Activated CD8-positive, alpha-beta memory T cell treated with anti-CD3 and anti-CD28 coated beads for 36 hours (primary cell): ENCODE data around the gene TTC22. TPM values are rescaled to one million over a fixed set of nuclear protein-coding genes. Genes with fewer than 3 reads are reported as not detected.
"Not testable (repeated sequence)": the region's sequence is repeated elsewhere in the genome, so short reads cannot be mapped to it uniquely, and the experiment has no call there.

Source experiments
- CTCF ChIA-PET: fragments of 350-600 bp; sonication (Branson Sonifier 250); formaldehyde crosslinking; loops from one replicate; lab custom pipeline; 2021; ENCODE audit warnings: antibody characterized with exemption; lab: Charles Lee
- POLR2A ChIA-PET: fragments of 350-600 bp; sonication (Branson Sonifier 250); formaldehyde crosslinking; loops from one replicate; lab custom pipeline; 2021; ENCODE audit warnings: antibody characterized with exemption; lab: Charles Lee
- total RNA-seq, 2 experiments: library from RNA; stranded (reverse); gene quantifications; one replicate each; pipeline ENCODE4 v1.2.3, GENCODE V29; 2021

Gene TTC22
- total RNA-seq, 2 experiments from 2014 or later: 1.6 to 2.1 TPM

DNA sequence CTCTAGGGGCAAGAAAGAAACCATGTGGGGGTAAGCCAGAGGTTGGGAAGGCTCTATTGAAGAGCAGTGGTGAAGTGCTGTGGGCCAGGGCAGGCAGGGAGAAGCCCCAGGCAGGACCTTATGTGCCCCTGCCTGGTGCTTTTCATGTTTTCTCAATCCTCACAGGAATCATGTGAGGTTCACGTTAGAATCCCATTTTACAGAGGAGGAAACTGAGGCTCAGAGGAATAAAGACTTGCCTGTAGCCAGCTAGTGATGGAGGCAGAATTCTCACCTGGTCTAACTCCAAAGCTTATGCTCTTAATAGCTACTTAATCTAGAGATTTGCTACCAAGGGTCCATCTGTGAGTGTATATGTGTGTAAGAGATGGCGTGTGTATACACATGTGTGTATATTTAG lies 4.2 kb downstream of the TTC22 start:
- POLR2A ChIA-PET: no interaction called here
- CTCF ChIA-PET: interaction anchor here (1.6 kb wide), 1 partner anchor 13 kb away, joined by 6 read pairs; no protein-coding TSS in a partner anchor

DNA sequence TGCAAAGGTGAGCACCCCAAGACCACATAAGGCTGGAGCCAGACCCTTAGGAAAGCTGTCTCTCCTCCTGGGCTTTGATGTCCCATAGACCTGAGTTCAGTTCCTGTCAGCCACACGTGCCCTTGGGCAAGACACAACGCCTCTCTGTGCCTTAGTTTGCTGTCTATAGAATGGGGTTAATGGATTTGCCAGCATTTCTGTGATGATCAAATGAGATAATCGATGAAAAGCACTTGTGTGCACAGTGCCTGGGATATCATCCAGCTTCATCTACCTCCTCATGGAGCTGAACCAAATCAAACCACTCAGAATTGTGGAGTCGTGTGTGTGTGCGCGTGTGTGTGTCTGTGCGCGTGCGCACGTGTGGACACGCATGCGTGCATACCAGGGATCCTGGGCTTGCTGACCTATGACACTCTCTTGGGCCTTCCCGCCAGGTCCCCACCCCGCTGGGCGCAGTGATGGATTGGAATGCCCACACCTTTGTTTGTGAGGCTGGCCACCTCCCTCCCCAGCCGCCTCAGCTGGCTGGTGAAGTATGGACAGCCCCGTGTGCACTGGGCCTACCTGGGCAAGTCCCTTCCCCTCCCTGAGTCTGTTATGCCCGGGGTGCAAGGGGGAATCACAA lies 5.2 kb downstream of the TTC22 start:
- POLR2A ChIA-PET: no interaction called here

DNA sequence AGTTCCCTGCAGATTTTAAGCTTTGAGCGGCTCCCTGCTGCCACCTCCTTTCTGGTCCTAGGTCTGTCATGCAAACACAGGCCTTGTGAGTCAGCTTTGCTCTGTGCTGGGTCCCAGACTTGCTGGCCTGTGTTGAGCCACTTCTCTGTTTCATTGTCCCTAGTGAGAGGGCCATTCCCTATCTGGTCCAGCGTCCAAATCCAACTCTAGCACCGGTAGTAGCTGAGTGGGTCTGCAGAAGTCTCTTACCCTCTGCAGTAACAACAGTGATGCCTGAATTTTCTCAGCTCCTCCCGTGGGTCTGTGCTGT lies 5.8 kb downstream of the TTC22 start:
- ChIA-PET POLR2A (no interaction called here), CTCF (interaction anchor here (0.6 to 1.9 kb wide), 4 partner anchors 12 to 124 kb away, joined by 3 to 6 read pairs (median 4); no protein-coding TSS in a partner anchor)

More for the DNA sequence above, 5.2 kb downstream of the TTC22 start:
- CTCF ChIA-PET: interaction anchor here (0.6 to 1.9 kb wide), 4 partner anchors 11 to 125 kb away, joined by 3 to 6 read pairs (median 4); no protein-coding TSS in a partner anchor

DNA sequence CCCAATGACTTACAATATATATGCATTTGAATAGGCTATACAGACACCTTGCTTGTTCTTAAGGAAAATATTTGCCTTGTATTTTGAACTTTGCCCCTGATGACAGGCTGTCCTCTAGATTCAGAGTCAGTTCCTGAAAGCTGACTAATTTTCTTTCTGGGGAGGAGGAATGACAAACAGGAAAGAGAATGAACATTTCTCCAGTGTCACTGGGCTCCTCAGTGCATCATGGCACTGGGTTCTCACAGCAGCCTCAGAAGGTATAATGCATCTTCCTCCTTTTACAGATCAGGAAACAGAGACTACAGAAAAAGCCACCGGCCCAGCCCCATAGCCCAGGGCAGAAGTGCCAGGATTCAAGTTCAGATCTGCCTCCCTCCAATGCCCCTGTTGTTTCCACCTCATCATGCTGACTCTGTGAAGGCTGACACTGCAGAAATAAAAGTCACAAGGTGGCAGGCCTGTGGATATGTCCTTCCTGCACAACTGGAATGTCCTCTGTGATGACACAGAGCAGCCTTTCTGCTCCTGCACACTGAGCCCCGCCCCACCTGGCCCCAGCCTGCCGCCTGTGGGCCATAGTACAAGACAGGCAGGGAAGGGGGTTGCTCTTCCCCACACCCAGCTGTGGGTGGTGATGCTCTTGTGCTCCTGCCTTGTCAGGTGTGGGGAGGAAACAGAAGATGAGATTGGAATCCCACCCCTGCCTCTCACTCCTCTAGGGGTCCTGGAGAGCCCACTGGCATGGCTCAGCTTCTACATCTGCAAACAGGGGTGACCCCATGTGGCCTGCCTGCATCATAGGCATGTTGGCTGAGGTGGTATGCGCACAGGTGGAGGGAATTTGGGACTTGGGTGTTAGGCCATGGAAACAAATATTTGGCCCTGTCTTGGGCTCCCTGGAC lies 6.4 kb downstream of the TTC22 start:
- ChIA-PET CTCF (interaction anchor here (0.6 to 1.9 kb wide), 3 partner anchors 13 to 124 kb away, joined by 3 to 4 read pairs (median 3); no protein-coding TSS in a partner anchor), POLR2A (no interaction called here)

DNA sequence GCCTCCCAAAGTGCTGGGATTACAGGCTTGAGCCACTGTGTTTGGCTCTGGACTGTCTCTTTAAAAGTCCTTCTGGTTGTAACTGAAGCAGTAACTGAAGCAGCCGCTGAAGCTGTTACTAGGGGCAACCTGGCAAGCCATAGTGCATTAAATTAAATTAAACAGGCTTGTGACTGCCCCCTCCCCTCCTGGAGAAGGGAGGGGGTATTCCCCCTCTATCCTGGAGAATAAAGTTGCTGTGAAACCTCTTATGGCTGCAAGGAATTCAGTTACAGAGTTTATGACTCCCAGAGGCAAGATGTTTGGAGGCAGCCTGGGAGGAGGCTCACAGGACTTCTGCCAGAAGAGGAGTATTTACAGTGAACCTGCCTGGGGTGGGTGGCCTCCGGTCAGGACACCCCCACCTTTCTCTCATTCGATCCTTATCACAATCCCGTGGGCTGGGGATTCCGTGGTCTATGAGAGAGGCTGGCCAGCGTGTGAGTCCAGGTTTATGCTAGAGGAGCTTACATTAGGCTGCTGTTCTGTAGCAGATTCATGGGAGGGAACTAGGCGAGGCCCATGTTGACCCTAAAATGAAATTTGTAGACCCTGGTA lies 8.3 kb downstream of the TTC22 start:
- ChIA-PET POLR2A (no interaction called here), CTCF (interaction anchor here (0.7 to 2.6 kb wide), 4 partner anchors 8 to 118 kb away, joined by 3 to 17 read pairs (median 5); partner anchors contain the start of gene TTC22)

DNA sequence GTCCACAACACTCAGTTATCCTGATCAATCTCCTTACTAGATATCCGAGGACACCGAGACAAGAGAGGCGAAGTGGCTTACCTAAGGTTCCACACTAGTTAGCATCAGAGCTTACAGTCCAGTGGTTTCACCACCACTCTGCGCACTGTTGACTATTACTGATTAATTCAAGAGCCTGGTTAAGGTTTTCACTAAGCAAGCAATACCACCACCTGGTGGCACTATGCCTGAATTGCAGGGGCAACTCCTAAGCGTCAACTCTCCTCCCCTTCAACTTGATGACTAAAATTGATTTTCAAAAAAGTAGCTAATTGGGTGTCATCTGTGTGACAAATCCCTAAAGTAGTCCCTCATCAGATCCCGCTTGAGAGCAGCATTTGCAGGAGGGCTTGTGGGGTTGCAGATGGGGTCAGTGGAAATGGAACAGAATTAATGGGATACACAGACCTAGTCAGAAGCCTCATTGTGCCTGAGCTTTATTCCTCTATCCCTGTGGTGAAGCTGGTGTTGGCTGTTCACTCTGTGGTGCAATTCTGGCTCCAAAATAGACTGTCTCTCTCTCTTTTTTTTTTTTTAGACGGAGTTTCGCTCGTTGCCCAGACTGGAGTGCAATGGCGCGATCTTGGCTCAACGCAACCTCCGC lies 9.1 kb downstream of the TTC22 start:
- CTCF ChIA-PET: interaction anchor here (0.7 to 2.6 kb wide), 9 partner anchors 9 to 120 kb away, joined by 3 to 17 read pairs (median 4); partner anchors contain the start of gene TTC22
- POLR2A ChIA-PET: no interaction called here

DNA sequence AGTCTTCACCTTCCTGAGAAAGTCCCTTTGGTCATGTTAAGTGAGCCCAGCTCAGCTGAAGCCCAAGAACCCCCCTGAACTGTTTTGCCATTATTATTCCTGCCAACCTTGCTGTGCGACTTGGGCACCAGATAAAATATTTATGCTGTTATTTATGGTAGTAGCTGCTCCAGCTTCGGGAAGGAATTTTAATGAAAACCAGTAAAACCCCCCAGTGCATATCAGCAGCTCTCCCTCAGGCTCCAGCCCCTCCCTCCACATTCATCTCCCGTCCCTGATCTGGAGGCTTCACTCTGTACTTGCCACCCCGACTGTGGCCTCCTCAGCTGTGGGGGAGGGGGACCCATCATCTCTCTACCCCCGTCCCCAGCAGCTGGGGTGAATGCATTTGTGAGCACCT lies 12.7 kb downstream of the TTC22 start:
- ChIA-PET CTCF (no interaction called here), POLR2A (no interaction called here)

DNA sequence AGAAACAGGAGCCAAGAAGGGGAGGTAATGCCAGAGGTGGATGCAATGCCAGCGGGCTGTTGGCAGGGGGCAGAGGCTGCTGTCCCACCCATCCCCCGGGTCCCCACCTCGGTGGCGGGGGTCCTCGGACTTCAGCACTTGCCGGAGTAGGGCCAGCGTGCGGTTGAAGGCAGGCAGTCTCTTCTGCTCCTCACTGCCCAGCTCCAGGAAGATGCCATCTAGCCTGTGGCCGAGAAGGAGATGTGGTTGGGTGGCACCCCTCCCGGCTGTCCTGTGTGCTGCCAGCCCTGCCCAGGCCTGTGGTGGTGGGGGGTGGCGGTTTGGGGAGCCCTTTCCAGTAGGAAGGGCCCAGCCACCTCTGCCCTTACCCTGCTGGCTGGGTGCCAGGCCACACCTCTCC lies 13.5 kb downstream of the TTC22 start:
- ChIA-PET POLR2A (no interaction called here), CTCF (no interaction called here)

DNA sequence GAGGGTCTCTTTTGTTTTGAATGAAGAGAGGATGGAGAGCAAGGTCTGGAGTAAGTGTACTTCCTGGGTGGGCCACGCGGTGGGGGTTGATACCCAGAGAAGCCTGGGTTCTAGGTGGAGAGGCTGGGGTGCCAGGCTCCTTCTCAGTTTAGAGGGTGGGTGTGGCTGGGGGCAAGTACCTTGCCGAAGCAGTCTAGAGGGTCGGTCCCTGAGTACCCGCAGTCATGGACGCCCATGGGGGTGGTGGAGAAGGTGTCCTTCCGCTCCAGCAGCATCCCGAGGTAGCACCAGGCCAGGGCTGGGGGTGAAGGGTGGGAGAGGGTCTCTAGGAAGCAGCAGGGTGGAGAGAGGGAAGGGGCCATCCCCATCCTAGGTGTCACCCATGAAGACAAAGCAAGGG lies 14.3 kb downstream of the TTC22 start:
- POLR2A ChIA-PET: no interaction called here

DNA sequence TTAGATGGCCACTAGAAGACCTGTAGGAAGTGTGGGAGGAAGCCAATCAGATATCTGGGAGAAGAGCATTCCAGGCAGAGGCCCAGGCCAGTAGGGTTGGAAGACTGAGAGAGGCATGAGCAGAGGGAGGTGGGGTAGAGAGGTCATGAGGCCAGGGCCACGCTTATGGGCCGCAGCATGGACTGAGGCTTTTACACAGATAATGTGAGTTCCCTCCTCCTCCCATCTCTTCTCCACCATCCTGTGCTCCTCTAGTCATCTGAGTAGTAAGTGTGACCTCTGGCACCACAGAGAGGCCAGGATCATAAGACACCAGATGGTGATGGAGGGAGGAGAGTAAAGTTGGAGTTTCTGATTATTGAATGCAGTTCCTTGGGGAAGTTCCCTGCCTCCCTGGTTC lies 17.1 kb downstream of the TTC22 start:
- ChIA-PET CTCF (no interaction called here), POLR2A (no interaction called here)

More for the DNA sequence above, 14.3 kb downstream of the TTC22 start:
- CTCF ChIA-PET: no interaction called here

DNA sequence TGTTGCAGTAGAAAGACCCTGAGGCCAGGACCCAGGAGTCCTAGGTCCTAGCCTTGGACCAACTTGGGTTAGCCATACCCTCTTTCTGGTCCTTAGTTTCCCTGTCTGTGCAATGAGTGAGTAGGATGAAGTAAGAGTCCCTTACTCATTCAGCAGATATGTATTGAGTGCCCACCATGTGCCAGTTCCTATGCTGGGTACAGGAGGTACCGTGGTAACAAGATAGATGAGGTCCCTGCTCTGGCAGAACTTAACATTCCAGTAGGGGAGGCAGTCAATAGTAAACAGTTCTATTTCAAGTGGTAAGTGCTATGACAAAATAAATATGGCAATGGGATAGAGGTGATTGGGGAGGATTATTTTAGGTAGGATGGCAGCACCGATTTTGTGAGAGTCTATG lies 18.5 kb downstream of the TTC22 start:
- CTCF ChIA-PET: no interaction called here
- POLR2A ChIA-PET: no interaction called here

DNA sequence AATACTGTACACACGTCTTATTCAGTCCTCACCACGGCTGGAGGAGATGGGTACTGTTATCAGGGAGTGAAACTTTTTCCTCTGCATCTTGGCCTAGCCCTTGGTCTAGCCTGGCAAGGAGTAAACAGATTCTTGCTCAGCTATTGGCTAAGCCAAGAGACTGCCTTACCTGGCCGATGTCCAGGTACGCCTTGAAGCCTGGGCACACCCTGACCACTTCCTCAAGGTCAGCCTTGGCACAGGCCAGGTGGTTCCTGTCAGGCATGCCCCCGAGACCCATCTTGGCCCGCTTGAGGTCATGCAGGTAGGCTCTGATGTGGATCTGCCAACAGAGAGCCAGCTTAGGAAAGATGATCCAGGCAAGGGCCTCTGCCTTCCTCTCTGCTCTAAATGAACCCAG lies 19.0 kb downstream of the TTC22 start:
- ChIA-PET CTCF (no interaction called here), POLR2A (no interaction called here)

DNA sequence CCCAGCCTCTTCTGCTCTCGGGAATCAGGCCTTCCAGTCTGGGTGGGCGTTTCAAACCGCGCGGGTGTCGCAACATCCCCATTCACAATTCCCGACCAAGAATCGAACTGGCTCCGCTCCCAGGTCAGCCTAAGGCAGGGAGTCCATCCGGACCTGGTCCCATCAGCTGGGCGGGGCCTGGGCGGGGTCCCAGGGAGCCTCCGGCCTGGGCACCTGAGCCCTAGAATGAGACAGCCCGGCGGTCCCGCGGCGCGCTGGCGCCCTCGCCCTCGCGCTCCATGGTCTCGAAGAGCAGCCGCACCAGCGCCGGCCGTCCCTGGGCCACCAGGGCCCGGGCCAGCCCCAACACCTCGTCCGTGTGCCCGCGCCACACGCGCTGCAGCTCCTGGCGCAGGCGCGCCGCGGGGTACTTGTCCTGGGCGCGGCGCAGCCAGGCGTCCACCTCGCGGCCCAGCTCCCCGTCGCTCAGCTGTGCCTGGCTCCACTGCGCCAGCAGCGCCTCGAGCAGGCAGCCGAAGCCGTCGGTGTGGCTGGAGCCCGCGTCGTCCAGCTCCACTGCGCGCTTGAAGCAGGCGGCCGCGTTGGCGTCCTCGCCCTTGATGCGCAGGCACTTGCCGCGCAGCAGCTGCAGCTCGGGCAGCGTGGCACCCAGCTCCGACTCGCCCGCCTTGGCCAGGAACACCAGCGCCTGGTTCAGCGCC lies 19.9 kb downstream of the TTC22 start:
- CTCF ChIA-PET: interaction anchor here (0.7 kb wide), 1 partner anchor 126 kb away, joined by 4 read pairs; no protein-coding TSS in a partner anchor
- POLR2A ChIA-PET: no interaction called here

DNA sequence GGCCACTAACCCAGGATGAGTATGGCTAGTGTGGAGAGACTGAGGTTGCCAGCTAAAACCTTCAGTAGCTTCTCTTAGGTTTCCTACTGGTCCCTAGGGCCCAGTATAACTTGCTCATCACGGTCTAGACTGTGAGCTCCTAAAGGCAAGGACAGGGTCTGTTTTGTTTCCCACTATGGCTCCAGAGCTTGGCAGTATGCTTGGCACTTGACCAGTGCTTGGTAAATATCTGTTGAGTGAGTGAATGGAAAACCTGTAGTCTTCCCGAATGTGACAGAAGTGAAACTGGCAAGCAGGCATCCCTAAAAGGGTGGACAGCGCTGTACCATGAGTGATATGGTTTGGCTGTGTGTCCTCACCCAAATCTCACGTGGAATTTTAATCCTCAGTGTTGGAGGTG lies 23.7 kb downstream of the TTC22 start:
- POLR2A ChIA-PET: no interaction called here
- CTCF ChIA-PET: no interaction called here

DNA sequence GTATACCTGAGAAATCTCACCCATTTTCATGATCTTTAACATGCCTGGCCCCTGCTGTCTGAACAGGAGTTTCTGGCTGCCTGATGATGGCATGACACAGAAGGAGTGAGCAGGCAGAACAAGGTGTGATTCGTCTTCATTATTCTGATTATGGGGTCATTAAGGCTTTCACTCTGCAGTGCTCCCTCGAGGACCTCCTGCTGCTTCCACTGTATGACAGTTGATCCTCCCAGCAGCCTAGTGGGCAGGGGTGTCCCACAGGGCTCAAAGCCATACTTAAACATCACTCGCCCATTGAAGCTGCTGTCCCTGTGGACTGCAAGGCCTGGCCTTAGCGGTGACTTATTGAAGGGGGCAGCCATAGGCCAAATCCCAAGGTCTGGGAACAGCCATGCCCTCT lies 24.1 kb downstream of the TTC22 start:
- ChIA-PET POLR2A (no interaction called here), CTCF (no interaction called here)

DNA sequence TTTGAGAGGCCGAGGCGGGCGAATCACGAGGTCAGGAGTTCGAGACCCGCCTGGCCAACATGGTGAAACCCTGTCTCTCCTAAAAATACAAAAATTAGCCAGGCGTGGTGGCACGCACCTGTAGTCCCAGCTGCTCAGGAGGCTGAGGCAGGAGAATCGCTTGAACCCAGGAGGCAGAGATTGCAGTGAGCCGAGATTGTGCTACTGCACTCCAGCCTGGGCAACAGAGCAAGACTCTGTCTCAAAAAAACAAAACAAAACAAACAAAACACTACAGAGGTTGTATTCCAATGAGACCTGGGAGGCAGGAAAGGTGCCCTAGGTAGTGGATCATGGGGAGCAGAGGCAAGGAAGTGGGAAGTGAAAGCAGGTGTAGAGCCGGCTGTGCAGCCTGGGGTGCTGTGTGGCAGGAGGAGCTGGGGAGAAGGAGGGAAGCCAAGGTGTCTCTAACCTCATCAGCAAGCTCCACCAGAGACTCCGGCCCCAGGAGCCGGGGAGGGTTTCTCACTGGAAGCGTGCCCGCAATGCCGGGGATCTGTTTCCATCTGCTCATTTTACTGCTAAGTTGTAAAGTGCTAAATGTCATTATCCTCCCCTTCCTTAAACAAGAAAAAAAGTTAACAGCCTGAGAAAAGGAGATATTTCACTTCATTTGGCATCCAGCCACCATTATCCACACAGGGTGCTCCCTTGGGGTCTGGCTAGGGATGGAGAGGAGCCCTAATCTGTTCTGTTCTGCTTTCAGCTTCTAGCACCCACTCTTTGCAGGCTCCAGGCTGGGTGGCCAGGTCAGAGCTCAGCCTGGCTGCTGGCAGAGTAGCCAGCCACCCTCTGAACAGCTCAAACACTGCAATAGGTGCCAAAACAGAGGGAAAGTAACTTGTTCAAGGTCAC lies 25.0 kb downstream of the TTC22 start:
- CTCF ChIA-PET: not testable (repeated sequence)

DNA sequence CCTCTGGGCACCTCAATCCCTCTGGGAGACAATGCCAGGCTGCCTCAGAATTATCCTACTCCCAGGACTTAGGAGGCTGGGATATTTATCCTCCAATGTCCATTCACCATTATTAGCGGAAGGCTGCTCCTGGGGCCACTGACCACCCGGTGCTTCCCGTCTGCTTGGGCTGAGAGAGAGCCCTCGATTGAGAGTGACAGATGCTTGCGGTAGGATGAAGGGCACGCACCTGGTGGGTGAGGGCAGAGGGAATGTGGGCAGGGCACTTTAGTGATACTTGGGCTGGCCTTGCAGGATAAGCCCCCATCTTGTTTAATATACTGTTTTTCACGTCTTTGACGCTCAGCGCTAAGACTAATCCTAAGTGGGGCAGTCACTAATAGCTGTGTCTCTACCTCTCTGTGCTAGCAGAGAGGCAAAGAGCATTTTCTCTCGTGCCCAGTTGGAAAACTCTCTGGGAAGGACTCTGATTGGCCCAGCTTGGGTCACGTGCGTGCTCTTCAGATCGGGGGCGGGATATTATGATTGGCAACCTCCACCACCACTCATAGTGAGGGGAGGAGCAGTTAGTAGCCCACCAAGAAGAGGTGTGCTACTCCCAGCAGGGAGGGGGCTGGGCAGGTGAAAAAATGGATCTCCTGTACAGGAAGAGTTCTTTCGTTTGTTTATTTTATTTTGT lies 26.2 kb downstream of the TTC22 start:
- CTCF ChIA-PET: no interaction called here
- POLR2A ChIA-PET: no interaction called here

More for the DNA sequence above, 25.0 kb downstream of the TTC22 start:
- POLR2A ChIA-PET: not testable (repeated sequence)
